Measurements from ENCODE around the gene KAT2B. TPM values are rescaled to one million over a fixed set of nuclear protein-coding genes. Genes with fewer than 3 reads are reported as not detected.

KAT2B gene
- total and polyA plus RNA-seq, 2 of the 8 experiments (the other 6 are each of a cell fraction or from before 2014, with no cell fraction given) = 0.24 to 0.91 TPM

DNA sequence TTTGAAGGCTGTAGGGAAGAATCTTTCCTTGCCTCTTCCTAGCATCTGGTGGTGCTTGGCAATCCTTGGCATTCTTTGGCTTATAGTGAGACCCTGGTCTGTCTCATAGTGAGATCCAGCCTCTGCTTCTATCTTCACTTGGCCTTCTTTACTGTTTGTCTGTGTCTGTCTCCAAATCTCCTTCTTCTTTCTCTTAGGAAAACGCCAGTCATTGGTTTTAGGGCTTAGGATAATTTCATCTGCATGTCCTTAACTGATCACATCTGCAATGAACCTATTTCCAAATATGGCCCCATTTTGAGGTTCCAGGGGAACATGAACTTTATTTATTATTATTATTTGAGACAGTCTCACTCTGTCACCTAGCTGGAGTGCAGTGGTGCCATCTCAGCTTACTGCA is 25.8 kb downstream of the KAT2B start:
- H4K91ac ChIP-seq (replicated peaks; ENCODE audit: insufficient read length, low read length) = no peak overlapping the region
- ChIA-PET POLR2A (ENCODE audit: partially characterized antibody) (no interaction called here), CTCF (ENCODE audit: partially characterized antibody) (no interaction called here)
- no peak for FAIRE-seq
- H3K4ac ChIP-seq (replicated peaks; ENCODE audit: insufficient read length, low read depth, low read length) = no peak overlapping the region
- no peak overlapping the region for H2AFZ ChIP-seq (ENCODE audit: low read length)
- no peak overlapping the region for H2BK12ac ChIP-seq (ENCODE audit: low read depth, low read length)
- H3K23ac ChIP-seq (ENCODE audit: insufficient read length) = no peak overlapping the region
- no peak overlapping the region for H2BK20ac ChIP-seq (ENCODE audit: low read length)
- H3K27me3 ChIP-seq (replicated peaks in 1 of 4; ENCODE audit: control insufficient read depth in 3 of 4, extremely low read depth in 1 of 4, insufficient read depth in 3 of 4, low read length in 3 of 4) = peaks cover 1 to 9% (median 4%) of the 10 kb centered on the region in 4 experiments; a peak in 6 of 7 replicates
- H4K5ac ChIP-seq (ENCODE audit: insufficient read length, low read depth, low read length) = no peak overlapping the region
- no peak overlapping the region for H3K4me2 ChIP-seq (ENCODE audit: insufficient read depth in 1 of 2, low read depth in 2 of 2, low read length in 2 of 2)
- DNase-seq (ENCODE audit: low read depth in 1 of 2, low spot score in 2 of 2) = no peak
- H2BK120ac ChIP-seq (replicated peaks; ENCODE audit: low read depth, low read length) = no peak overlapping the region
- H3K9ac ChIP-seq (replicated peaks in 1 of 4; ENCODE audit: extremely low read depth in 1 of 4, low read depth in 3 of 4, low read length in 3 of 4) = no peak overlapping the region
- no peak overlapping the region for H3K18ac ChIP-seq (ENCODE audit: extremely low read depth, low read length)
- no peak overlapping the region for H3K14ac ChIP-seq (ENCODE audit: insufficient read length)
- H3K9me3 ChIP-seq (ENCODE audit: insufficient read depth in 2 of 2, low read depth in 1 of 2, low read length in 1 of 2) = no peaks in the 10 kb centered on the region
- H3K23me2 ChIP-seq (ENCODE audit: low read depth, low read length) = no peaks in the 10 kb centered on the region
- no peak overlapping the region for H3K56ac ChIP-seq (replicated peaks; ENCODE audit: insufficient read length, low read depth, low read length)
- H3K36me3 ChIP-seq (ENCODE audit: control insufficient read depth in 2 of 4, insufficient read depth in 4 of 4, low read length in 3 of 4) = no peaks in the 10 kb centered on the region
- WGBS, 2 experiments (ENCODE audit: extremely low coverage in 1 of 2, insufficient coverage in 1 of 2, insufficient read length in 1 of 2, insufficient replicate concordance in 2 of 2, low coverage in 1 of 2, low lambda C conversion rate in 2 of 2, missing lambda C conversion rate in 1 of 2) = 86% methylated on average over 1 of the region's 1 CpG; no CpG with 5 or more reads in 1 of the 2 experiments
- no peaks in the 10 kb centered on the region for H4K20me1 ChIP-seq (replicated peaks in 1 of 2; ENCODE audit: control insufficient read depth in 1 of 2, insufficient read depth in 2 of 2, low read length in 2 of 2)
- no peaks in the 10 kb centered on the region for H3K79me1 ChIP-seq (ENCODE audit: low read depth, low read length)
- H3K4me3 ChIP-seq (ENCODE audit: extremely low read depth in 1 of 4, insufficient read depth in 2 of 4, low read depth in 3 of 4, low read length in 4 of 4) = no peak overlapping the region
- H2BK15ac ChIP-seq (ENCODE audit: low read length) = no peak overlapping the region
- H3K4me1 ChIP-seq (replicated peaks in 1 of 4; ENCODE audit: control insufficient read depth in 3 of 4, insufficient read depth in 4 of 4, low read length in 3 of 4) = peaks cover 0 to 2% (median 0%) of the 10 kb centered on the region in 4 experiments; a peak in 1 of 7 replicates
- no peak overlapping the region for H4K8ac ChIP-seq (ENCODE audit: extremely low read depth, insufficient read depth, low read length)
- H3K27ac ChIP-seq (ENCODE audit: low read depth, low read length) = no peak overlapping the region
- no peaks in the 10 kb centered on the region for H3K79me2 ChIP-seq (ENCODE audit: control insufficient read depth in 1 of 2, insufficient read depth in 2 of 2, low read length in 2 of 2)
- no peak for TF ChIP-seq TBP (IDR thresholded peaks at IDR 0.05; ENCODE audit: low read depth, low read length)
- TF ChIP-seq TAF7 (optimal IDR thresholded peaks at IDR 0.05; ENCODE audit: borderline replicate concordance, low read depth, low read length) = no peak
- no peak for TF ChIP-seq HDAC6 (IDR thresholded peaks at IDR 0.05; ENCODE audit: low read depth, low read length)
- no peak overlapping the region for H2BK5ac ChIP-seq (ENCODE audit: low read depth, low read length)
- no peak overlapping the region for H2AK5ac ChIP-seq (ENCODE audit: low read depth, low read length)
